HG03565 (cell line): ENCODE results near the gene HNF4A.
"Not testable (repeated sequence)": the region's sequence is repeated elsewhere in the genome, so short reads cannot be mapped to it uniquely, and the experiment has no call there.

Source experiments
- ATAC-seq: cut with Tn5 transposase; IDR thresholded peaks from one replicate; pipeline ENCODE4 v1.9.1; 2021; ENCODE audit warnings: mild to moderate bottlenecking, moderate library complexity; ENCODE audit not compliant: unreplicated experiment

The HNF4A gene

GRCh38 chr20:44355498-44356352, at the start of gene HNF4A:
HNF4A (plus strand) TSS chr20:44355699; CDS start chr20:44355805, 106 bp downstream.
- ATAC-seq = no peak

- ATAC-seq = no peak
Observed at GRCh38 chr20:44306927-44307326, 48.6 kb upstream of the HNF4A start.

- no peak for ATAC-seq
Observed at GRCh38 chr20:44309763-44310663, 45.5 kb upstream of the HNF4A start.

GRCh38 chr20:44310664-44311639, 44.5 kb upstream of the HNF4A start, which contains the start of gene FITM2:
FITM2 (minus strand) TSS chr20:44311202; CDS start chr20:44311148, 54 bp downstream.
- peak; percentile 86 for ATAC-seq

- ATAC-seq = no peak
Observed at GRCh38 chr20:44314870-44315269, 40.6 kb upstream of the HNF4A start.

GRCh38 chr20:44319839-44320422, 35.6 kb upstream of the HNF4A start:
- no peak for ATAC-seq

GRCh38 chr20:44324343-44324742, 31.2 kb upstream of the HNF4A start:
- no peak for ATAC-seq

GRCh38 chr20:44326391-44327159, 28.9 kb upstream of the HNF4A start:
- no peak for ATAC-seq

- ATAC-seq = not testable (repeated sequence)
Observed at GRCh38 chr20:44327748-44328147, 27.8 kb upstream of the HNF4A start.

- ATAC-seq = no peak
Observed at GRCh38 chr20:44328428-44328827, 27.1 kb upstream of the HNF4A start.

GRCh38 chr20:44331201-44331600, 24.3 kb upstream of the HNF4A start:
- no peak for ATAC-seq

- no peak for ATAC-seq
Observed at GRCh38 chr20:44334306-44334705, 21.2 kb upstream of the HNF4A start.

- no peak for ATAC-seq
Observed at GRCh38 chr20:44334709-44335108, 20.8 kb upstream of the HNF4A start.

GRCh38 chr20:44335675-44336074, 19.8 kb upstream of the HNF4A start:
- ATAC-seq = no peak

GRCh38 chr20:44336086-44336485, 19.4 kb upstream of the HNF4A start:
- ATAC-seq = no peak

GRCh38 chr20:44336725-44337380, 18.6 kb upstream of the HNF4A start, which contains the start of gene R3HDML:
R3HDML (plus strand) TSS chr20:44337043; CDS start chr20:44337158, 115 bp downstream.
- no peak for ATAC-seq

GRCh38 chr20:44342248-44342647, 13.3 kb upstream of the HNF4A start:
- no peak for ATAC-seq

GRCh38 chr20:44343162-44343675, 12.3 kb upstream of the HNF4A start:
- ATAC-seq = no peak
